Ovary (tissue), 9 donors: ENCODE measurements around the gene BCL11B. TPM values are rescaled to one million over a fixed set of nuclear protein-coding genes. Genes with fewer than 3 reads are reported as not detected.

Experiments used
- DNase-seq, 5 donors: peaks; one replicate each; pipeline ENCODE4 v3.0.0-alpha.2; 2019 to 2020
- H3K27ac ChIP-seq, 2 donors: fragments of 200-600 bp; one replicate each; pipeline versions ENCODE4 v1.5.1 to v1.8.0; 2019 to 2022
- H3K27me3 ChIP-seq: fragments of 200-600 bp; one replicate; pipeline ENCODE4 v1.8.0; 2022
- H3K36me3 ChIP-seq: fragments of 200-600 bp; sonication (generic); one replicate; pipeline ENCODE4 v1.5.1; 2019
- H3K4me1 ChIP-seq: one replicate; pipeline ENCODE4 v1.8.1; 2013; ENCODE audit warnings: mild to moderate bottlenecking, moderate library complexity; ENCODE audit not compliant: insufficient read depth
- H3K4me3 ChIP-seq: fragments of 200-600 bp; sonication (generic); one replicate; pipeline ENCODE4 v1.5.1; 2017
- H3K9me3 ChIP-seq, 2 donors: fragments of 200-600 bp in 1 of 2; sonication (generic) in 1 of 2; one replicate each; pipeline versions ENCODE4 v1.5.1 to v1.8.1; 2013 to 2019; ENCODE audit warnings: mild to moderate bottlenecking in 1 of 2, moderate library complexity in 1 of 2
- CTCF ChIP-seq, 3 donors: fragments of 450-650 bp in 2 of 3; fragments of 200-600 bp in 1 of 3; IDR thresholded peaks; one replicate each; pipeline versions ENCODE4 v1.5.1 to v1.8.0; 2016 to 2022; ENCODE audit warnings: antibody characterized with exemption in 3 of 3, mild to moderate bottlenecking in 1 of 3
- EP300 ChIP-seq: sonication (generic); formaldehyde crosslinking; IDR thresholded peaks from one replicate; pipeline ENCODE4 v1.6.1; 2017; ENCODE audit warnings: antibody characterized with exemption
- POLR2A ChIP-seq: fragments of 450-650 bp; IDR thresholded peaks from one replicate; pipeline ENCODE4 v1.6.1; 2017; ENCODE audit warnings: antibody characterized with exemption, mild to moderate bottlenecking, moderate library complexity
- WGBS, 3 donors: extraction: QIAGEN DNeasy Blood & Tissue Kit in 1 of 3; methylation state at CpG; one replicate each; pipeline versions ENCODE4 v1.1.5 to v1.1.7; 2013 to 2017; 5-methylcytosine and 5-hydroxymethylcytosine counted together
- intact Hi-C, 4 donors: fragments of 100-400 bp; cut with DNase I; formaldehyde crosslinking; loops; one replicate each; pipeline versions ENCODE4 v1.11.0 to v1.15.1; 2022 to 2023
- polyA plus RNA-seq, 2 donors: library from polyadenylated mRNA; stranded (reverse); fragments of 200-250 nt in 1 of 2; fragments of 350-450 nt in 1 of 2; fragmentation: Illumina TruSeq in 1 of 2; extraction: RNeasy Lipid Tissue Mini Kit (QIAGEN cat#74804) in 1 of 2; gene quantifications; one replicate each; pipeline ENCODE4 v1.2.3, GENCODE V29; 2013 to 2014
- total RNA-seq, 7 donors: library from RNA; depleted of rRNA in 2 of 7; stranded (reverse); fragments of >200 nt in 2 of 7; fragmentation: NEBNext Ultra II Directional in 3 of 7; extraction: Animal tissue kit (Norgen Biotek cat#: 25700) in 3 of 7; gene quantifications; one replicate each; pipeline versions ENCODE4 v1.1.0 to v1.2.4, GENCODE V29; 2016 to 2023
- donor health status: DM: no; HTN: no; CAD: no; lungs with moderate emphysema.
- donor health status: DM: no; HTN: no; CAD: no.
- donor health status: Bipolar disorder and iron deficiency.
- donor health status: DM: yes; HTN: yes; CAD: no.
- donor health status: DM: no; HTN: no; CAD: no.
- donor health status: DM: yes; HTN: yes; CAD: no.

The BCL11B gene
- total and polyA plus RNA-seq, 9 donors: 0.08 to 0.84 (median 0.43) TPM

GRCh38 chr14:99263564-99264330, 8.2 kb downstream of the BCL11B start:
- no peaks in the 10 kb centered on the region for H3K36me3 ChIP-seq
- no peak for DNase-seq
- 73 to 79% (median 77%) methylated on average over 8 of the region's 8 CpGs for WGBS, 3 donors
- intact Hi-C loops: no loop called here
- no peaks in the 10 kb centered on the region for H3K4me1 ChIP-seq
- TF ChIP-seq POLR2A (no peak), CTCF (IDR thresholded peaks at IDR 0.05) (no peak), EP300 (no peak)
- H3K9me3 ChIP-seq: no peaks in the 10 kb centered on the region
- no peaks in the 10 kb centered on the region for H3K27me3 ChIP-seq
- H3K27ac ChIP-seq: no peak overlapping the region
- no peak overlapping the region for H3K4me3 ChIP-seq

GRCh38 chr14:99262977-99263448, 9.0 kb downstream of the BCL11B start:
- intact Hi-C loops: no loop called here
- WGBS, 3 donors: 64 to 74% (median 70%) methylated on average over 11 of the region's 11 CpGs

GRCh38 chr14:99261912-99262787, 9.8 kb downstream of the BCL11B start:
- no peak for TF ChIP-seq CTCF (IDR thresholded peaks at IDR 0.05)
- TF ChIP-seq EP300: no peak
- TF ChIP-seq POLR2A: no peak
- Histone ChIP-seq H3K27me3 (no peaks in the 10 kb centered on the region), H3K4me3 (no peak overlapping the region), H3K27ac (no peak overlapping the region), H3K9me3 (no peaks in the 10 kb centered on the region), H3K4me1 (no peaks in the 10 kb centered on the region), H3K36me3 (no peaks in the 10 kb centered on the region)
- DNase-seq: no peak
- intact Hi-C loops: no loop called here
- WGBS, 3 donors: 36 to 54% (median 38%) methylated on average over 25 of the region's 25 CpGs

More at GRCh38 chr14:99262977-99263448, 9.0 kb downstream of the BCL11B start:
- DNase-seq: no peak
- no peaks in the 10 kb centered on the region for H3K9me3 ChIP-seq
- no peak for TF ChIP-seq EP300
- H3K27me3 ChIP-seq: no peaks in the 10 kb centered on the region
- H3K4me1 ChIP-seq: no peaks in the 10 kb centered on the region
- no peak overlapping the region for H3K4me3 ChIP-seq
- H3K27ac ChIP-seq: no peak overlapping the region
- H3K36me3 ChIP-seq: no peaks in the 10 kb centered on the region

GRCh38 chr14:99260587-99261551, 11.1 kb downstream of the BCL11B start:
- WGBS, 3 donors: 61 to 62% (median 61%) methylated on average over 20 of the region's 20 CpGs

More at GRCh38 chr14:99260587-99261551, 11.1 kb downstream of the BCL11B start:
- no peaks in the 10 kb centered on the region for H3K9me3 ChIP-seq
- no peaks in the 10 kb centered on the region for H3K27me3 ChIP-seq
- H3K4me3 ChIP-seq: no peak overlapping the region
- no peak overlapping the region for H3K27ac ChIP-seq
- H3K4me1 ChIP-seq: no peaks in the 10 kb centered on the region
- no peak for TF ChIP-seq POLR2A
- no peak for TF ChIP-seq EP300
- no peak for TF ChIP-seq CTCF (IDR thresholded peaks at IDR 0.05)
- DNase-seq: no peak
- H3K36me3 ChIP-seq: no peaks in the 10 kb centered on the region
- intact Hi-C loops: no loop called here
